ENCODE data around the gene ELF2.

DNA sequence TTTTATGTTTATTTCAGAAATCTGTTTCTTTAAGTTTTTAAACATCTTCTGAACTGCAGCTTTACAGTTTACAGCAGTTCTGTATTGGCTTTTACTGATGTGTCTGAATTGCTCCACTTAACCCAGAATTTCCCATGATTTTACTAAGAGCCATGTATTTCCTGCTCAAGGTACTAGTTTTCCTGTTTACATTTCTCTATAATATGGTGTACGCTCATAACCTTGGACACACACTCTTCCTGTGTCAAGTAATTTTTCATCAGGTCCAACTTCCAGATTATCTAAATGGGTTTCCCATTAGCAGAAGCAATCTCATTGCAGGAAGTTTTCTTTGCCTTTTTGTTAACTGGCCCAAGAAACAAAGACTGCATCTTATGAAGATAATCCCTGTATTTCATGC lies 12.3 kb downstream of the ELF2 start:
- TF ChIP-seq, protein P1, sequence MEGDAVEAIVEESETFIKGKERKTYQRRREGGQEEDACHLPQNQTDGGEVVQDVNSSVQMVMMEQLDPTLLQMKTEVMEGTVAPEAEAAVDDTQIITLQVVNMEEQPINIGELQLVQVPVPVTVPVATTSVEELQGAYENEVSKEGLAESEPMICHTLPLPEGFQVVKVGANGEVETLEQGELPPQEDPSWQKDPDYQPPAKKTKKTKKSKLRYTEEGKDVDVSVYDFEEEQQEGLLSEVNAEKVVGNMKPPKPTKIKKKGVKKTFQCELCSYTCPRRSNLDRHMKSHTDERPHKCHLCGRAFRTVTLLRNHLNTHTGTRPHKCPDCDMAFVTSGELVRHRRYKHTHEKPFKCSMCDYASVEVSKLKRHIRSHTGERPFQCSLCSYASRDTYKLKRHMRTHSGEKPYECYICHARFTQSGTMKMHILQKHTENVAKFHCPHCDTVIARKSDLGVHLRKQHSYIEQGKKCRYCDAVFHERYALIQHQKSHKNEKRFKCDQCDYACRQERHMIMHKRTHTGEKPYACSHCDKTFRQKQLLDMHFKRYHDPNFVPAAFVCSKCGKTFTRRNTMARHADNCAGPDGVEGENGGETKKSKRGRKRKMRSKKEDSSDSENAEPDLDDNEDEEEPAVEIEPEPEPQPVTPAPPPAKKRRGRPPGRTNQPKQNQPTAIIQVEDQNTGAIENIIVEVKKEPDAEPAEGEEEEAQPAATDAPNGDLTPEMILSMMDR (conservative IDR thresholded peaks at IDR 0.05 in 1 of 2, IDR thresholded peaks at IDR 0.05 in 1 of 2; ENCODE audit: low read depth in 1 of 2, low read length in 2 of 2) = no peak
- no peak for TF ChIP-seq EZH2 (IDR thresholded peaks at IDR 0.05; ENCODE audit: low read length, missing control alignments)

Data from fibroblast of lung (primary cell).